ENCODE data around the gene P2RX4.

- TF ChIP-seq EZH2 (IDR thresholded peaks at IDR 0.05; ENCODE audit: borderline replicate concordance, insufficient read depth, low read depth, low read length, poor library complexity, severe bottlenecking) = no peak
- TF ChIP-seq CTCF (IDR thresholded peaks at IDR 0.05) = no peak
These were observed 4.4 kb upstream of the P2RX4 start for GRCh38 chr12:121205491-121205890.

All from B cell (primary cell).